ENCODE measurements around the gene IRF2BP1.

- no peak for TF ChIP-seq POLR2AphosphoS5 (IDR thresholded peaks at IDR 0.05)
- no peak for TF ChIP-seq CTCF (IDR thresholded peaks at IDR 0.05)
- no peak for TF ChIP-seq POLR2A (IDR thresholded peaks at IDR 0.05)
Measured at GRCh38 chr19:45933759-45934158, 47.8 kb upstream of the IRF2BP1 start.
